IPS-NIHi11 (cell line): ENCODE data around the gene C1RL.
A peak's percentile ranks its signal among the peaks of the same experiment; 100 is the strongest.

Source experiments
- DNase-seq: peaks from one replicate; pipeline ENCODE4 v3.0.0; 2012; ENCODE audit warnings: mixed read lengths, low spot score

Gene C1RL

DNA sequence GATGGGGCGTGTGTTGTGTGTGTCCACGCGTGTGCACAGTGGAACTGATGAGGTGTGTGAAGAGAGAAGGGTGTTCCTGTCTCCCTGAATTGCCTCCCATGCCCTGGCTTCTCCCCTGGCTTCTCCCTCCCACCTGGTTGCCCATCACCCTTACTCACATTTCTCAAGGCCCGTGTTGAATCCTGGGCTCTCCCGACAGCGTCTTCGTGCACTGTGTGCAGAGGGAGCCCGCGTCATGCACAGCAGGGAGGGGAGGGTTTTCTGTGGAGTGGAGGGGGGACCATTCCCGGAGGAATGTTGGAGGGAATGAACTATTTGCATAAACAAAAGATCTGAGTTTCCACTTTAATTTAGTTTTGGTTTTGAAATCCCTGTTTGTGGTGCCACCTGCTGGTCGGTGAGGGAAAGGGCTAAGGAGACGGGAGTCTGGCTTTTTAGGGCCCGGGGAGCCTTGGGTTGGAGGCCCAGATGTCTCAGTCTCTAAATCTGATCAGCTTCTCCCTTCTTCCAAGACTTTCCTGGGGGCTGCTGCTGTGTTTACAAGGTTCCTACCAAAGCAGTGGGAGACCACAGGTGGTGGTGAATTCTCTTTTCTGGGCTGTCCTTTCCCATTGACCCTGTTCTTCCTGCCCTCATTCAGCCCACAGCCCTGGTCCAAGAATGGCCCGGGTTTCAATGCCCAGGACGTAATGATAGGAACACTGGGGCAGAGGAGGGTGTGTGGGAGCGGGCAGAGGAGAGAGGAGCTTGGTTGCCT is 16.6 kb downstream of the C1RL start, which contains the start of gene C1R:
Gene C1R (minus strand): TSS at position 217 of the 757 bp plus-strand sequence. CDS start 57 bp downstream, at position 160.
- peak; percentile 81 for DNase-seq

DNA sequence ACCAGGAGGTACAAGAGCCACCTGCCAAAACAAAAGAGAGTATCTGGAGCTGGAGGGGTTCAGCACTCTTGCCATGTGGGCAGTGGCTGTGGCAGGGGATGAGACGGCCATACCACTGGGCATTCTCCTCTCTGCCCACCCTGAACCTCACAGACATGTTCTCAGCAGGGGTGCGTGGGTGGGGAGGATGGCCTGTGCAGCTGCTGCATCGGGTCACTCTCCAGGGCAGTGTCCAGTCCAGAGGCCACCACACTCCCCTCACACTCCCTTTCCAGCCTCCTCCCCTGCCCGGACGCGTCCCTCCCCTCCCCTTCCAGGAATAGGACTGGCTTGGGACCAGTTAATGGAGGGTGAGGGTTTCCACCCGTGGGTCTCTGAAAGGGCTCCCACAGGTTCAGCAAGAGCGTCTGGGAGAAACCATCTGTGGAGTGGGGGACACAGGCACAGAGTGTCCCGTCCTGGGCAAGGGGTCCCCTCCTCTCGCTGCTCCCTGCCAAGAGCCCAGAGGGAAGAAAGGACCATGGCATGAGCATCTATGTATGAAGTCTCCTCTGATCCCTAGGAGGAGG is 17.3 kb downstream of the C1RL start:
- DNase-seq = no peak

DNA sequence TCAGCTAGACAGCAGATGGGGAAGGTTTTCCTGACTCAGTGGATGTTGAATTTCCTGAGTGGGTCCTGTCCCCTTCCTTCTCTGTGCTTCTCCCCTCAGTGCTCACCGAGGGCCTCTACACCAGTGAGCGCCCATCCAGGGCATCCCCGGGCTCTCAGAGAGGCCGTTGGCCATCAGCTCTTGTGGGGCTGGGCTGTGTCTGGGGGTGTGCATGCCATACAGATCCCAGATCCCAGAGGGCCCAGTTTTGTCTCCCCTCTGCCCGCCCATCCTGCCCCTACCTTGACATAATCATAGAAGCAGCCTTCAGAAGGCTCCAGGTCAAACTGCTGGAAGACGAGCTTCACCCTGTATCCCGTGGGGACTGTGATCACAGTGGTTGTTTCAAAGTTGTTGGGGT is 17.8 kb downstream of the C1RL start:
- no peak for DNase-seq

- DNase-seq = peak; percentile 60
Observed at GRCh38 chr12:7090222-7090998, 18.6 kb downstream of the C1RL start.

GRCh38 chr12:7089196-7089871 is 19.7 kb downstream of the C1RL start:
- no peak for DNase-seq

- DNase-seq = no peak
Observed at GRCh38 chr12:7083125-7083524, 25.9 kb downstream of the C1RL start.

- no peak for DNase-seq
Observed at GRCh38 chr12:7081037-7081436, 28.0 kb downstream of the C1RL start.

GRCh38 chr12:7079826-7080125 is 29.2 kb downstream of the C1RL start:
- no peak for DNase-seq

DNA sequence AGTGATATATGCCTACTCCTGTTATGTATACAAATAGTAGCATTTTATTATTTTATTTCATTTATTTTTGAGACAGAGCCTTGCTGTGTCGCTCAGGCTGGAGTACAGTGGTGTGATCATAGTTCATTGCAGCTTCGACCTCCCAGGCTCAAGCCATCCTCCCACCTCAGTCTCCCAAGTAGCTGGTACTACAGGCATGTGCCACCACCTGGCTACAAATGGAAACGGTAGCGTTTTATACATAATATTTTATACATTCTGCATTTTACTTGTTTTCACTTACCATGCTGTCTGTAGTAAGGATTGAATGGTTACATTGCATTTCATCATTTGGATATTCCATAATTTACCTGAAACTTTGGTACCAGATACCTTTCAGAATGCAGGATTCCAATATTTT is 30.9 kb downstream of the C1RL start:
- no peak for DNase-seq

DNA sequence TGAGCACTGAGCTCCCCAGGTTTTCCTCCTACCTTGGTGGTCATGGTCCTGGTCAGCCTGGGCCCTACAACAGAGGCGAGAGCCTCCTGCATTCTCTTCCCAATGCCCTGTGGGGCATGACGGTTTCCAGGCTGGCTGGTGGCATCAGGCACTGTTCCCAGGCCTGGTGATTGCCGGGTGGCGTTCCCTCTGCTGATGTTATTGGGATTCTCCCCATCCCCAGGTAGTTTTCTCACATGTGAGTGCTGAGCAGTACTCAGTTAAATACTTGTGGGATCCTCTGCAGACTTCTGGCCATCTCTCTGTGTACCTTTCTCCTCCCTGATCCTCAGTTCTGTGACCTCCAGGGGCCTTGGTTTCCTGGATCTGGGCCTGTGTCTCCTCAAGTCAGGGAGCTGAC is 32.5 kb downstream of the C1RL start:
- DNase-seq = no peak

- DNase-seq = no peak
Observed at GRCh38 chr12:7075939-7076338, 33.1 kb downstream of the C1RL start.

GRCh38 chr12:7075518-7075917 is 33.5 kb downstream of the C1RL start:
- no peak for DNase-seq

DNA sequence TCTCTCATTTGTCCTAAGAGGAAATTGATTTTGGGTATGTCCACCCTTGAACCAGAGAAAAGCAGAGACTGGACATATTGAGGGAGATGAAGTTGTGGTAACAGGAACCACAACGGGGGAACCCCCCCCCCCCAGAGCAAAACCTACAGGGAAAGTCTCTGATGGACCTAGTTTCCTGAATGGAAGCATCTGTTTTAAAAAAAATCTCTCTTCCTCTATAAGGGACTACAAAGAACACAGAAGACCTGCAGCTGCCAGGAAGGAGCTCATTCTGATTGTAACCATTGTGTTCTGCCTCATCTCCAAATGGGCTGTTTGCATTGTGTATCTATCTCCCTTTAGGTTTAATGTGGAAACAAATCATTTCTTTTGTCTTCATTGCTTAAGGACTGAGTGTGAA is 35.1 kb downstream of the C1RL start:
- DNase-seq = no peak

DNA sequence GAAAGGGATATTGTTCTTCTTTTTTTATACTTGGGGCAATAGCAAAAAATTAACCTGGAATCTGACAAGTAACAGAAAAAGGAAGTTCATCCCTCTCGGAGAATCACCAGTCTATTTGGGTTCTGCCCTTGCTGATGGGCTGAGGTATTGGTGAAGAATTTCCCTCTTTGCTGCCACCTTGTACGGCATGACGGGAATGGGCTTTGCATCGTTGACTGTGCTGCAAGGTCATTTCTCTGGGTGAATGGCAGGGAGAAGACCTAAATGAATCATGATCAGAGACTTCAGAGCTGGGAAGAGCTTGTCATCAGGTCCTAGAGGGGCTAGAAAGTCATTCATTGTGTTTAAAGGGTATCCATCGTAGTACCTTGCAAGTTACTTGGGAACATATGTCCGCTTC is 36.5 kb downstream of the C1RL start:
- no peak for DNase-seq

- no peak for DNase-seq
Observed at GRCh38 chr12:7072035-7072434, 37.0 kb downstream of the C1RL start.

- DNase-seq = no peak
Observed at GRCh38 chr12:7069386-7069785, 39.6 kb downstream of the C1RL start.

DNA sequence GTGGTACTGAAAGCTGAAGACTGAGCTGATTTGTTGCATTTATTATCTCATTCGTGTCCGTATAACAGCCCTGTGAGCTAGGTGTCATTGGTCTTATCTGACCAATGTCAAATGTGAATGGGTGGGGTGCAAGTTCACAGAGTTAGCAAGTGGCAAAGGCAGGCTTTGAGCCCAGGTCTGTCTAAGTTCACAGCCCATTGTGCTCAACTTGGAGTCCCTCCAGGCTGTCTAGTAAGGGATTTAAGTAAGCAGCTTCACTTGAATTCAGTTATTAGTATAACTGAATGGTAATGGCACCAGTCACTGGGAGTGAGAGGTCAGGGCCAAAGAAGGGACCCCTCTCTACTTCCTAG is 40.0 kb downstream of the C1RL start:
- no peak for DNase-seq

GRCh38 chr12:7068240-7068993 is 40.6 kb downstream of the C1RL start:
- no peak for DNase-seq

GRCh38 chr12:7067096-7067495 is 41.9 kb downstream of the C1RL start:
- DNase-seq = no peak

GRCh38 chr12:7066596-7066995 is 42.4 kb downstream of the C1RL start:
- no peak for DNase-seq

DNA sequence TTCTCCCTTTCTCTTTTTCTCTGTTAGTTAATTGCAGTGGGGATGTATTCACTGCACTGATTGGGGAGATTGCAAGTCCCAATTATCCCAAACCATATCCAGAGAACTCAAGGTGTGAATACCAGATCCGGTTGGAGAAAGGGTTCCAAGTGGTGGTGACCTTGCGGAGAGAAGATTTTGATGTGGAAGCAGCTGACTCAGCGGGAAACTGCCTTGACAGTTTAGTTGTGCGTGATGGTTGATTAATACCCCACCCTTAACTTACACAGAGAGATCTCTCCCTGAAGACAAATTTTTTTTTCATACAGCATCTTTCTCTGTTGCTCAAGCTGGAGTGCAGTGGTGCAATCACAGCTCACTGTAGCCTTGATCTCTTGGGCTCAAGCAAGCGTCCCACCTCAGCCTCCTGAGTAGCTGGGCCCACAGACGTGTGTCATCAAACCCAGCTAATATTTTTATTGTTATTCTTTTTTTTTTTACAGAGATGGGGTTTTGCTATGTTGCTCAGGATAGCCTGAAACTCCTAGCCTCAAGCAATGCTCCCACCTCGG is 43.9 kb downstream of the C1RL start:
- DNase-seq = no peak

GRCh38 chr12:7064516-7064915 is 44.5 kb downstream of the C1RL start:
- DNase-seq = no peak
